Liver (tissue), 9 donors: ENCODE measurements around the gene KIF3C. TPM values are rescaled to one million over a fixed set of nuclear protein-coding genes. Genes with fewer than 3 reads are reported as not detected.
"Not testable (repeated sequence)": the region's sequence is repeated elsewhere in the genome, so short reads cannot be mapped to it uniquely, and the experiment has no call there.

Experiments used
- DNase-seq: peaks from one replicate; pipeline ENCODE4 v3.0.0-alpha.2; 2017; ENCODE audit warnings: low spot score
- H3K27ac ChIP-seq, 2 donors: one replicate each; pipeline ENCODE4 v1.7.0; 2013; ENCODE audit warnings: inconsistent platforms in 2 of 2, low read length in 2 of 2, control low read depth in 1 of 2, low read depth in 1 of 2, mild to moderate bottlenecking in 1 of 2
- H3K27me3 ChIP-seq, 4 donors: one replicate each; pipeline versions ENCODE4 v1.6.1 to v1.7.0; 2013; ENCODE audit warnings: low read length in 3 of 4, inconsistent platforms in 1 of 4, mild to moderate bottlenecking in 1 of 4, moderate library complexity in 1 of 4; ENCODE audit not compliant: control insufficient read depth in 4 of 4, insufficient read depth in 4 of 4
- H3K36me3 ChIP-seq, 4 donors: one replicate each; pipeline versions ENCODE4 v1.6.1 to v1.7.0; 2013; ENCODE audit warnings: low read length in 3 of 4, mild to moderate bottlenecking in 3 of 4, low read depth in 1 of 4, moderate library complexity in 1 of 4; ENCODE audit not compliant: control insufficient read depth in 4 of 4, insufficient read depth in 3 of 4
- H3K4me1 ChIP-seq, 4 donors: one replicate each; pipeline versions ENCODE4 v1.6.1 to v1.7.0; 2013; ENCODE audit warnings: low read length in 3 of 4, mild to moderate bottlenecking in 3 of 4, moderate library complexity in 1 of 4; ENCODE audit not compliant: control insufficient read depth in 4 of 4, insufficient read depth in 4 of 4
- H3K4me3 ChIP-seq, 3 donors: one replicate each; pipeline versions ENCODE4 v1.6.1 to v1.7.0; 2013; ENCODE audit warnings: low read length in 3 of 3, control low read depth in 1 of 3, low read depth in 1 of 3, mild to moderate bottlenecking in 1 of 3
- H3K9ac ChIP-seq, 2 donors: one replicate each; pipeline ENCODE4 v1.7.0; 2013; ENCODE audit warnings: low read length in 2 of 2, mild to moderate bottlenecking in 2 of 2, moderate library complexity in 2 of 2, control low read depth in 1 of 2, low read depth in 1 of 2
- H3K9me3 ChIP-seq, 4 donors: one replicate each; pipeline versions ENCODE4 v1.6.1 to v1.7.0; 2013; ENCODE audit warnings: low read length in 3 of 4; ENCODE audit not compliant: control insufficient read depth in 4 of 4
- FOXA1 ChIP-seq: IDR thresholded peaks from 2 replicates; pipeline ENCODE4 v1.6.1; 2016; ENCODE audit warnings: antibody characterized with exemption
- FOXA2 ChIP-seq: IDR thresholded peaks from 2 replicates; pipeline ENCODE4 v1.6.1; 2016; ENCODE audit warnings: antibody characterized with exemption
- GABPA ChIP-seq, 2 donors: IDR thresholded peaks in 1 of 2; conservative IDR thresholded peaks in 1 of 2; 2 replicates each; pipeline ENCODE4 v1.6.1; 2016; ENCODE audit warnings: antibody characterized with exemption in 2 of 2, mild to moderate bottlenecking in 1 of 2, moderate library complexity in 1 of 2
- JUND ChIP-seq, 2 donors: IDR thresholded peaks; 2 replicates each; pipeline ENCODE4 v1.6.1; 2016; ENCODE audit warnings: antibody characterized with exemption in 2 of 2
- NR2F2 ChIP-seq: IDR thresholded peaks from 2 replicates; pipeline ENCODE4 v1.6.1; 2016; ENCODE audit warnings: antibody characterized with exemption
- RAD21 ChIP-seq, 2 donors: IDR thresholded peaks; 2 replicates each; pipeline ENCODE4 v1.6.1; 2016; ENCODE audit warnings: antibody characterized with exemption in 2 of 2, mild to moderate bottlenecking in 2 of 2
- WGBS: extraction: QIAGEN DNeasy Blood & Tissue Kit; methylation state at CpG from one replicate; pipeline ENCODE4 v1.1.7; 2013; 5-methylcytosine and 5-hydroxymethylcytosine counted together
- polyA plus RNA-seq, 2 donors: library from polyadenylated mRNA; stranded (reverse) in 1 of 2; unstranded in 1 of 2; fragments of 200-250 nt in 1 of 2; fragments of >200 nt in 1 of 2; fragmentation: Nextera tagmentation in 1 of 2; extraction: Ambion mirVana in 1 of 2; gene quantifications; one replicate each; pipeline versions ENCODE4 v1.2.1 to v1.2.3, GENCODE V29; 2013 to 2015
- total RNA-seq, 2 donors: library from RNA; depleted of rRNA; stranded (reverse); fragments of >200 nt; gene quantifications; one replicate each; pipeline ENCODE4 v1.2.3, GENCODE V29; 2014
- TF ChIP-seq, protein P1 (sequence below): IDR thresholded peaks from 2 replicates; pipeline ENCODE4 v1.6.1; 2016; ENCODE audit warnings: antibody characterized with exemption
- TF ChIP-seq, protein P2 (sequence below): fragments of 150-350 bp; IDR thresholded peaks from 2 replicates; pipeline ENCODE4 v1.5.1; 2017; ENCODE audit warnings: improper control_type of control experiment, low read depth, low read length; ENCODE audit not compliant: missing input control
- TF ChIP-seq, protein P3 (sequence below): IDR thresholded peaks from 2 replicates; pipeline ENCODE4 v1.6.1; 2016; ENCODE audit warnings: antibody characterized with exemption, mild to moderate bottlenecking
- donor health status: healthy.
- donor health status: healthy.
- donor health status: healthy.
- donor health status: healthy.
- donor health status: healthy.

Gene KIF3C
- total and polyA plus RNA-seq, 4 donors, result 0.26 to 0.93 (median 0.67) TPM

DNA sequence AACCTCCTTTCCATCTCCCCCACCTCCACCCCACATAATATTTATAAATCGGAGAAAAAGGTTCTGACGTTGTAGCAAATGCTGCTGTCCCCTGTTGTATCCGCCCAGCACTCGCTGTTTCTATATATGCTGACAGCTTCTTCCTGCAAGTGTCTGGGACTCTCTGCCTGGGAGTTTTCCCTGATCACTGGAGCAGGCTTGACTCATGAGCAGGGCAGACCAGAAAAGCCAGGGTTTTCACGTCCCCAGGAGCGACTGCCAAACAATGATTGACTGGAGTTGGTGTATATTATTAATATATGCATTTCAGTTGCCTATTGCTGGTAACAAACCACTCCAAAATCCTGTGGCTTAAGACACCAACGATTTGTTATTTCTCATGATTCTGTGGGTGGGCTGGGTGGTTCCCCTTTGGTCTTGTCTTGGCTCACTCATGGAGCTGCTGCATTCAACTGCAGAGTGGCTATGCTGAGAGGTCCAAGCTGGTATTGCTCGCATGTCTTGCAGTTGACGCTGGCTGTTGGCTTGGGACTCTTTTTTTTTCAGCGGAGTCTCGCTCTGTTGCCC is 82.8 kb downstream of the KIF3C start:
- no peaks in the 10 kb centered on the region for H3K27me3 ChIP-seq
- no peak overlapping the region for H3K4me3 ChIP-seq
- no peaks in the 10 kb centered on the region for H3K4me1 ChIP-seq
- no peak overlapping the region for H3K27ac ChIP-seq
- 88% methylated on average over 11 of the region's 11 CpGs for WGBS
- TF ChIP-seq, protein P1, sequence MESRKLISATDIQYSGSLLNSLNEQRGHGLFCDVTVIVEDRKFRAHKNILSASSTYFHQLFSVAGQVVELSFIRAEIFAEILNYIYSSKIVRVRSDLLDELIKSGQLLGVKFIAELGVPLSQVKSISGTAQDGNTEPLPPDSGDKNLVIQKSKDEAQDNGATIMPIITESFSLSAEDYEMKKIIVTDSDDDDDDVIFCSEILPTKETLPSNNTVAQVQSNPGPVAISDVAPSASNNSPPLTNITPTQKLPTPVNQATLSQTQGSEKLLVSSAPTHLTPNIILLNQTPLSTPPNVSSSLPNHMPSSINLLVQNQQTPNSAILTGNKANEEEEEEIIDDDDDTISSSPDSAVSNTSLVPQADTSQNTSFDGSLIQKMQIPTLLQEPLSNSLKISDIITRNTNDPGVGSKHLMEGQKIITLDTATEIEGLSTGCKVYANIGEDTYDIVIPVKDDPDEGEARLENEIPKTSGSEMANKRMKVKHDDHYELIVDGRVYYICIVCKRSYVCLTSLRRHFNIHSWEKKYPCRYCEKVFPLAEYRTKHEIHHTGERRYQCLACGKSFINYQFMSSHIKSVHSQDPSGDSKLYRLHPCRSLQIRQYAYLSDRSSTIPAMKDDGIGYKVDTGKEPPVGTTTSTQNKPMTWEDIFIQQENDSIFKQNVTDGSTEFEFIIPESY, result no peak
- TF ChIP-seq, protein P2, sequence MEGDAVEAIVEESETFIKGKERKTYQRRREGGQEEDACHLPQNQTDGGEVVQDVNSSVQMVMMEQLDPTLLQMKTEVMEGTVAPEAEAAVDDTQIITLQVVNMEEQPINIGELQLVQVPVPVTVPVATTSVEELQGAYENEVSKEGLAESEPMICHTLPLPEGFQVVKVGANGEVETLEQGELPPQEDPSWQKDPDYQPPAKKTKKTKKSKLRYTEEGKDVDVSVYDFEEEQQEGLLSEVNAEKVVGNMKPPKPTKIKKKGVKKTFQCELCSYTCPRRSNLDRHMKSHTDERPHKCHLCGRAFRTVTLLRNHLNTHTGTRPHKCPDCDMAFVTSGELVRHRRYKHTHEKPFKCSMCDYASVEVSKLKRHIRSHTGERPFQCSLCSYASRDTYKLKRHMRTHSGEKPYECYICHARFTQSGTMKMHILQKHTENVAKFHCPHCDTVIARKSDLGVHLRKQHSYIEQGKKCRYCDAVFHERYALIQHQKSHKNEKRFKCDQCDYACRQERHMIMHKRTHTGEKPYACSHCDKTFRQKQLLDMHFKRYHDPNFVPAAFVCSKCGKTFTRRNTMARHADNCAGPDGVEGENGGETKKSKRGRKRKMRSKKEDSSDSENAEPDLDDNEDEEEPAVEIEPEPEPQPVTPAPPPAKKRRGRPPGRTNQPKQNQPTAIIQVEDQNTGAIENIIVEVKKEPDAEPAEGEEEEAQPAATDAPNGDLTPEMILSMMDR, result no peak
- no peak for TF ChIP-seq GABPA (IDR thresholded peaks at IDR 0.05 in 1 of 2, conservative IDR thresholded peaks at IDR 0.05 in 1 of 2)
- TF ChIP-seq NR2F2, result no peak
- no peaks in the 10 kb centered on the region for H3K36me3 ChIP-seq
- H3K9me3 ChIP-seq, result no peaks in the 10 kb centered on the region
- no peak overlapping the region for H3K9ac ChIP-seq
- DNase-seq, result no peak

DNA sequence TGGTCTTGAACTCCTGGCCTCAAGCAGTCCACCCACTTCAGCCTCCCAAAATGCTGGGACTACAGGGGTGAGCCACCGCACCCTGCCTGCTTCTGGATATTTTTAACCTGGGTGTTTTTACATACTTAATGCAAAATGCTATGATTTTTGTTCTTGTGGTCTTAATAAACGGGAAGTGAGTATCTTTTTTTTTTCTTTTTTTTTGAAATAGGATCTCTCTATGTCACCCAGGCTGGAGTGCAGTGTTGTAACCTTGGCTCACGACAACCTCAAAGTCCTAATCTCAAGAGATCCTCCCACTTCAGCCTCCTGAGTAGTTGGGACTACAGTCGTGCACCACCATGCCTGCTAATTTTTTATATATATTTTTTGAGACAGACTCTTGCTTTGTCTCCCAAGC is 84.8 kb downstream of the KIF3C start:
- Histone ChIP-seq H3K4me3 (no peak overlapping the region), H3K36me3 (no peaks in the 10 kb centered on the region), H3K9me3 (no peaks in the 10 kb centered on the region), H3K27me3 (no peaks in the 10 kb centered on the region), H3K9ac (no peak overlapping the region), H3K27ac (no peak overlapping the region), H3K4me1 (no peaks in the 10 kb centered on the region)
- DNase-seq, result no peak
- TF ChIP-seq, protein P1, result no peak
- 74% methylated on average over 4 of the region's 4 CpGs for WGBS

DNA sequence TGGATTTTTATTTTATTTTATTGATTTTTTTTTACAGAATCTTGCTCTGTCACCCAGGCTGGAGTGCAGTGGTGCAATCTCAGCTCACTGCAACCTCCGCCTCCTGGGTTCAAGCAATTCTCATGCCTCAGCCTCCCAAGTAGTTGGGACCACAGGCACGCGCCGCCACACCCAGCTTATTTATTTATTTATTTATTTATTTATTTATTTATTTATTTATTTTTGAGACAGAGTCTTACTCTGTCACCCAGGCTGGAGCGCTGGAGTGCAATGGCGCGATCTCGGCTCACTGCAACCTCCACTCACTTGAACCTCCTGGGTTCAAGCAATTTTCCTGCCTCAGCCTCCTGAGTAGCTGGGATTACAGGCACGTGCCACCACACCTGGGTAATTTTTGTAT is 86.0 kb downstream of the KIF3C start:
- H3K4me3 ChIP-seq, H3K4me1 ChIP-seq, H3K27me3 ChIP-seq, H3K9me3 ChIP-seq, H3K36me3 ChIP-seq, H3K9ac ChIP-seq, DNase-seq, H3K27ac ChIP-seq: not testable (repeated sequence)
- 75% methylated on average over 9 of the region's 9 CpGs for WGBS

DNA sequence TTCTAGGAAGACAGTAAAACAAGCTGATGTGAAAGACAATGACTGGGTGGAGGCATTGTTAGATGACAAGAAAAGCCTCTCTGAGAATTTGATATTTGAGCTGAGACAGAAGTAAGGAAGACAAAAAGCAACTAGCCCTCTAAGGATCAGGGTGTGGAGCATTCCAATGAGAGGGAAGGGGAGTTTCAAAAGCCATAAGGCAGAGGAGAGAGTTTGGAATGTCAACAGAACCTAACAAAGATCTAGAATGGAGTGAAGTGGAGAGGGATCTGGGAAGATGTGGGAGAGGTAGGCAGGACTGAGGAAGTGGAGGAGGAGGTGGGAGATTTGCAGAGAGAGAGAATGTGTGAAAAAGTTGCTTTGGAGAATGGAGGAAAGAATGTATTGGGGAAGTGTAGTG is 86.7 kb downstream of the KIF3C start:
- H3K27ac ChIP-seq, result no peak overlapping the region
- H3K9ac ChIP-seq, result no peak overlapping the region
- DNase-seq, result no peak
- H3K4me3 ChIP-seq, result no peak overlapping the region
- TF ChIP-seq FOXA1 (no peak), FOXA2 (no peak), RAD21 (IDR thresholded peaks at IDR 0.05) (no peak), JUND (IDR thresholded peaks at IDR 0.05) (no peak)
- TF ChIP-seq, protein P2, result no peak
- TF ChIP-seq, protein P3, sequence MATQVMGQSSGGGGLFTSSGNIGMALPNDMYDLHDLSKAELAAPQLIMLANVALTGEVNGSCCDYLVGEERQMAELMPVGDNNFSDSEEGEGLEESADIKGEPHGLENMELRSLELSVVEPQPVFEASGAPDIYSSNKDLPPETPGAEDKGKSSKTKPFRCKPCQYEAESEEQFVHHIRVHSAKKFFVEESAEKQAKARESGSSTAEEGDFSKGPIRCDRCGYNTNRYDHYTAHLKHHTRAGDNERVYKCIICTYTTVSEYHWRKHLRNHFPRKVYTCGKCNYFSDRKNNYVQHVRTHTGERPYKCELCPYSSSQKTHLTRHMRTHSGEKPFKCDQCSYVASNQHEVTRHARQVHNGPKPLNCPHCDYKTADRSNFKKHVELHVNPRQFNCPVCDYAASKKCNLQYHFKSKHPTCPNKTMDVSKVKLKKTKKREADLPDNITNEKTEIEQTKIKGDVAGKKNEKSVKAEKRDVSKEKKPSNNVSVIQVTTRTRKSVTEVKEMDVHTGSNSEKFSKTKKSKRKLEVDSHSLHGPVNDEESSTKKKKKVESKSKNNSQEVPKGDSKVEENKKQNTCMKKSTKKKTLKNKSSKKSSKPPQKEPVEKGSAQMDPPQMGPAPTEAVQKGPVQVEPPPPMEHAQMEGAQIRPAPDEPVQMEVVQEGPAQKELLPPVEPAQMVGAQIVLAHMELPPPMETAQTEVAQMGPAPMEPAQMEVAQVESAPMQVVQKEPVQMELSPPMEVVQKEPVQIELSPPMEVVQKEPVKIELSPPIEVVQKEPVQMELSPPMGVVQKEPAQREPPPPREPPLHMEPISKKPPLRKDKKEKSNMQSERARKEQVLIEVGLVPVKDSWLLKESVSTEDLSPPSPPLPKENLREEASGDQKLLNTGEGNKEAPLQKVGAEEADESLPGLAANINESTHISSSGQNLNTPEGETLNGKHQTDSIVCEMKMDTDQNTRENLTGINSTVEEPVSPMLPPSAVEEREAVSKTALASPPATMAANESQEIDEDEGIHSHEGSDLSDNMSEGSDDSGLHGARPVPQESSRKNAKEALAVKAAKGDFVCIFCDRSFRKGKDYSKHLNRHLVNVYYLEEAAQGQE, result no peak
- H3K36me3 ChIP-seq, result no peaks in the 10 kb centered on the region
- H3K4me1 ChIP-seq, result no peaks in the 10 kb centered on the region
- no peaks in the 10 kb centered on the region for H3K27me3 ChIP-seq
- H3K9me3 ChIP-seq, result no peaks in the 10 kb centered on the region
